Measurements from ENCODE around the gene CDSN.

Gene CDSN

DNA sequence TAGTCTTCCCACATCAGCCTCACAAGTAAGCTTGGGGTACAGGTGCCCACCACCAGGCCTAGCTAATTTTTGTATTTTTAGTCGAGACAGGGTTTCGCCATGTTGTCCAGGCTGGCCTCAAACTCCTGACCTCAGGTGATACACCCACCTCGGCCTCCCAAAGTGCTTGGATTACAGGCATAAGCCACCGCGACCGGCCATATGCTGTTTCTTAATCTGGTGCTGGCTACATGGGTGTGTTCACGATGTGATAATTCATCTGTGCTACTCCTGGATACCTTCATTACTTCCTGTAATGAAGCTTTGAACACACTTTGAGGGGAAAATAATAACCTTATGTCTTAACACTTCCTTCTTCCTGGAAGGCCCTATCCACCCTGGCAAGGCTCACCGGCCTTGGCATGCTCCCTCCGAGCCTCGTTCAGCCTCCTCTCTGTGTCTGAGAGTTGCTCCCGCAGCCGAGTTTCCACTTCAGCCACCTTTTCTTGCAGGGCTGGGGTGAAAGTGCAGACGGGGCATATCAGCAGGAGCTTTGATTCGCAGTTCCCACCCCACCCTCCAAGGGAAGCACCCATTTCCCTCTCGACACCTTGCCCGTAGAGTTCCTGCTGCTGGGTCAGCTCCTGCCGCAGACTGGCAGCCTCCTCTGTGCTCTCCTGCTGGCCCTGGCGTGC is 24.2 kb upstream of the CDSN start:
- DNase-seq: no peak

DNA sequence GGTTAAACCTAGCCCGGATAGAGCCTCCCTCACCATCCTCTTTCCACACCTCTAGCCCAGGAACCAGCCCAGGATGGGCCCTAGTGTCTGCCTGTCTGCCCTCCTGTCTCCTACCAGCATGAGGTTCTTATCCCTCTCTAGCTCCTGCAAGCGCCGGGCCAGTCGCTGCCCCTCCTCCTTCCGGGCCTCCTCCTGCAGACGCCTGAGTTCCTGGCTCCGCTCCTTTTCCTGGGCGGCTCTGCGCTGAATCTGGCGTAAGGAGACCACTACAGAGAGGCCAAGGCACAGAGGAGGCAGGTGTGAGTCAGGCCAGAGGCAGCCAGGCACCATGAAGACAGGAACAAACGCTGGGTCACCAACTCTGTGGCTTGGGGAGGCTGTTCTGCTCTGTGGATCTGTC is 22.9 kb upstream of the CDSN start:
- DNase-seq: no peak

DNA sequence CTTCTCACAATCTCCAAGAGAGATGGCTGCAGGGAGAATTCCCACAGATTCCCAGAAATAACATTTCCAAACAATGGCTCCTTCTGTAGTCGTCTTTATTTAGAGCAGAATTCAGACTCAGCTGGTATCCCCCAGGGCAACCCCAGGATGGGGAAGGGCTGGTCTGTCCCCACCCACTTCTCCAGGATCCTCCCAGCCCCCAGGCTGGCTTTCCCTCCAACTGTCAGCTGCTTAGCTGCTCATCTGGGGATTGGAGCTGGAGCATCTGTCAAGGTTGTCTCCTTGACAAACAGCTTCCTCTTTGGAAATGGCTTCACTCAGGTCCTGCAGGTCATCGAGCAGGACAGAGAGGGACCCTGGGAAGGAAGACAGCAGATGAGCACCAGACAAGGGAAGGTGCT is 22.1 kb upstream of the CDSN start:
- DNase-seq: no peak

DNA sequence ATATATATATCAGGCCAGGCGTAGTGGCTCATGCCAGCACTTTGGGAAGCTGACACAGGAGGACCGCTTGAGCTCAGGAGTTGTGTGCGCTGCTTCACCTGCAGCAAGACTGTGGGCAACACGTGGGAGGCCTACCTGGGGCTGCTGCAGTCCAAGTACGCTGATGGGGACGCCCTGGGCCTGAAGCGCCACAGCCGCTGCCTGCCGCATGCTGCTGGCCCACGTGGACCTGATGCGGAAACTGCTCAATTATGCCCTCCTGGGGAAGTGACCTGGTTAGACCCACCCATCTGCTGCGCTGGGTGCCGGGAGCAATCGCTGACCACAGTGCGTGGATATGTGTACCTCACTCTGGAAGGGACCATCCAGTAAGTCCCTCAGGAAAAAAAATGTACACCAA is 20.4 kb upstream of the CDSN start:
- no peak for DNase-seq

DNA sequence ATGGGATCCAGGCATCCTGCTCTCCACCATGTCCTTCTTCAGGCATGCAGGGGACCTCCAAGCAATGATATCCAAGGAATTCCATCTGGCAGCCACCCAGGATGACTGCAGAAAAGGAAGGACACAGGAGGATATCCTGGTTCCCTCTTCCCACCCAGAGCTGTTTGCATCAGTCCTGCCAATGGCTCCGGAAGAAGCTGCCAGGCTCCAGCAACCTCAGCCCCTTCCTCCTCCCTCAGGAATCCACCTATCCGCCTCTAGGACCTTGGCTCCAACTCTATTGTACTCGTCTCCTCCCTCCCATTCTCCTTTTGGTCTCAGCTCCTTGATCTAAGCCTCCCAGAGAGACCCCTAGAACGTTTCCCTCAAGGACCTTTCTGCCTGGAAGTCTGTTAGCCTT is 19.4 kb upstream of the CDSN start:
- no peak for DNase-seq

DNA sequence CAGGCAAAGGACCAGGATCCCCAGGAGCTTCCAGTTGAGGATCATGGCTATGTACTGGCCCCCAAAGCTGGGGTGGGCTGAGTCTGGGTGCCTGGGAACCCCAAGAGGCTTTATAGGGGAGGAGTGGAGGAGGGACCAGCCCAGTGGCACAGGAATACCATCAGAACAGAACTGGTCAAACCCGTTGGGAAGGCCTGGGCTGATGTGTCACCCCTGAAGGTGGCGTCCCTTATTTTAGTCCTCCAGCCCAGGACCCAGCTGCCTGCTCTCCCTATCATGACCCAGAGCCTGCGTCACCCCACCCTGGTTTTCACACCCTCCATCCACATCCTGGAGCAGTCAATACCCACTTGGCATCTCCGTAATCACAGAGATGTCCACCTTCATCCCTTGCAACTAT is 18.7 kb upstream of the CDSN start, which contains the start of gene PSORS1C2:
Gene PSORS1C2, minus strand, starts transcription at position 85 of the 400 bp plus-strand sequence. Its CDS starts 40 bp downstream, at position 45.
- DNase-seq: no peak

DNA sequence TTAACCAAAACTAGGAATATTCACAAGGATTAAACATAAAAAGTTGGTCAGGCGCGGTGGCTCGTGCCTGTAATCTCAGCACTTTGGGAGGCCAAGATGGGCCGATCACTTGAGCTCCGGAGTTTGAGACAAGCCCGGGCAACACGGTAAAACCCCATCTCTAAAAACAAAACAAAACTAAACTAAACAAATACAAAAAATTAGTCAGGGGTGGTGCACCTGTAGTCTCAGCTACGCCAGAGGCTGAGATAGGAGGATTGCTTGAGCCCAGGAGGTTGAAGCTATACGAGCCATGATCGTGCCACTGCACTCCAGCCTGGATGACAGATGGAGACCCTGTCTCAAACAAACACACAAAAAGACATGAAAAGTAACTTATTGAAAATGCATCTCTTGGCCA is 15.5 kb upstream of the CDSN start:
- DNase-seq: no peak

DNA sequence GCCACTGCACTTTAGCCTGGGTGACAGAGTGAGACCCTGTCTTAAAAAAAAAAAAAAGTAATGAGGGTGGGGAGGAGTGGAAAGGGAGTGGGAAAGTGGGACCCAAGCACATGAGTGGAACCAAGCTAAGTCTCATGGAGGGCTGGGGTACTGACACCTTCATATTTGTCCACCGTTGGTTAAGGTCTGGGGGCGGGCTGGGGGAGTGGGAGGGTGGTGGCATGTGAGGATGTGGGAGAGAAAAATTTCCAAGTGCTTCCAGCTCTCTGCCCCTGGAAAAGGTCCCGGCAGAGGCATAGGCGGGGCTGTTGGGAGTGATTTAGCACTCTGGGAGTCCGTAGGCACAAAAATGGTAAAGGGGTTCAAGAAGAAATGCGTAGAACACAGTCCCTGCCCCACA is 12.6 kb upstream of the CDSN start:
- DNase-seq: no peak

DNA sequence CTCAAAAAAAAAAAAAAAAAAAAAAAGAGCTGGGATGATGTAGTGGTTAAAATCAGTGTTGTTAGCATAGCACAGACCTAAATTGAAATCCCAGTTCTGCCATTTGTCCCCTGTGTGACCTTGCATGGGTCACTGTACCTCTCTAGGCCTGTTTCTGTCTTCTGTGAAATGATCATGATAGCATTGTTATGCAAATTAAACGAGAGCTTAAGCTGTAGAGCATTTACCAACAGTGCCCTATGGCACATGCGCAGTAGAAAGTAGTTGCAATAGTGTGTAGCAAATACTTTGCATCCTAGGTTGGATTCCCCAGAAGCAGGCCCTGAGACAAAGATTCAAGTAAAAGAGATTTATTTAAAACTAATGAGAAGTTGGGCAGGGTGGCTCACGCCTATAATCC is 11.3 kb upstream of the CDSN start:
- no peak for DNase-seq

DNA sequence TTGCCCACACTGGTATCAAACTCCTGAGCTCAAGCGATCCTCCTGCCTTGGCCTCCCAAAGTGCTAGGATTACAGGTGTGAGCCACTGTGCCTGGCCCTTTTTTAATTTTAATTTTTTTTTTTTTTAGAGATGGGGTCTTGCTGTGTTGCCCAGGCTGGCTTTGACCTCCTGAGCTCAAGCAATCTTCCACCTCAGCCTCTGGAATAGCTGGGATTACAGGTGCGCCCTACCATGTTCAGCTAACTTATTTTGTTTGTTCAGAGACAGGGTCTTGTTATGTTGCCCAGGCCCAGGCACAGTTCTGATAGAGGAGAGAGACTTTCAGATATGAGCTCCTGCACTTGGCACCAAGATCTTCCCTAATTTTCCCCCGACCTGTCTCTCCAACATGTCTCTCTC is 10.5 kb upstream of the CDSN start:
- DNase-seq: no peak

DNA sequence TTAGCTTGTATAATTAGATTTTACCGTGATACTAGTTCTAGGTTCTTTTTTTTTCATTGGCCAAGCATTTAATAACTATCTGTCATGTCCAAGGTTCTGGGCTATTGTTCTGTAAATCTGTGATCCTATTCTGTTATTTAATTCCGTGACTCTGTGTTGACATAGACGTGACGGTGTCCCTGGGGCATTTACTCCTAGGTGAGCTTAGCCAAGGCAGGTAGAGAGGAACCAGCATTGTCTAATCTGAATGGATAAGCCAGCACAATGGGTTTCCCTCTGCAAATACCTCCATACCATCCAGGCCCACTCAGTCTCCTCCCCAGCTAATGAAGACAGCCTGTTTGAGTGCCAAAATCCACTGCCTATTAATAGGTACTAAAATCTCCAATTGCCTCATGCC is 8.9 kb upstream of the CDSN start:
- no peak for DNase-seq

DNA sequence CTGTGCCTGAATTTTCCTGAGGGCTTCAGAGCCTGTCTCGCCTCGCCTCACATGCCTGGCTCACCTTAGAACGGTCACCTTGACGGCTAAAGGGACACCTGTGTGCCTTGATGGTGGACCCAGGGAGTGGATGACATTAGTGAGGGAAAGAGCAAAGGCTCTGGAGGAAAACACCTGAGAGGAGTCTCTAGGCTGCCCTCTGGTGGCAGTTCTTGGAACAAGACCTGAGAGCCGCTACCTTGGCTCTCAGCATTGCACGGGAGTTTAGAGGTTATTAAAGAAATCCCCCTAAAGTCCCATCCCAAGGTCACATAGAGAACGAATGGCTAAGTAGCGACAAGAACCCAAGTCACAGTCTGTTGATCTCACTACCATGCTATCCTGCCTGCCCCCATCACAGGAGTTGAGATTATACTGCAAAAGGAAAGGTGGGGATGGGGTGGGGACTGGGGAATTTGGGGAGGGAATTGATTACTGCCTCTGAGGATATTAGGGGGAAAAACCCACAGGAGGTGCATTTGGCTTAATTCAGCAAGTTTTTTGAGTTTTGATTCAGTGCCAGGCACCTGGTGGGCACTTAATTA is 7.9 kb upstream of the CDSN start:
- peak; percentile 84 for DNase-seq

DNA sequence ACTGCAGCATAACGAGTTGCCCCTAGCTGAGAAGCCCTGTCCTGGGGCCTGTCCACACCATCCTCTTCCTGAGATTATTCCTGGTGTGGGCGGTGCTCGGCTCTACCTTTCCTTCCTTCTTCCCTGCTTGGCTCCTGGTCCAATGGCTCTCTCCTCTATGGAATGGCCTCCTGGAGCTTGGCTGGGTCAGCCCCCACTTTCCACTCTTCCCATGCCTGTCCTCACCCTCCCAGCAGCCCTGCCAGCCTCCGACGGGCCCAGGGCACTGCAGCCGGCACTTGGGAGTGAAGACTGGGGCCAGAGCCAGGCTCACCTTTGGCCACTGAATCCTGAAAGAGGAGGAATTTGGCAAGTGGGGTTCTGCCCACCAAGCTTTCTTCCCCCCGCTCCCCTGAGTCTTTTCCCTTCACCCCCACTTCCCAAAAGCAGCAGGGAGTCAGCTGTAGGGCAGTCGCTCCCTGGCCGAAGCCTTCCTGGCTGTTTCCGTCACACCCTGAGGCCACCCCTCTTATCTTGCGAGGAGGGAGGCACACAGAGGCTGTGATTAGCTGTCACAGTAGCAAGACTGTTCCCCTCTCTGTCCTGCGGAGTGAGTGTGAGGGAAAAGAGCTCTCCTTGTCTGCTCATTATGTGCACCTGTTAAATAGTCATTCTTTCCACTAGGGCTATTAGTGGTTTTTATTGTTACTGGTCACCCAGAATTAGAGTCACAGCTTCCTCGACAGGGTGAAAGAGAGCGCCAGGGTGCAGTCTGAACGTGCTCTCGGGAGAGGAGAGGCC is 6.3 kb upstream of the CDSN start:
- no peak for DNase-seq

DNA sequence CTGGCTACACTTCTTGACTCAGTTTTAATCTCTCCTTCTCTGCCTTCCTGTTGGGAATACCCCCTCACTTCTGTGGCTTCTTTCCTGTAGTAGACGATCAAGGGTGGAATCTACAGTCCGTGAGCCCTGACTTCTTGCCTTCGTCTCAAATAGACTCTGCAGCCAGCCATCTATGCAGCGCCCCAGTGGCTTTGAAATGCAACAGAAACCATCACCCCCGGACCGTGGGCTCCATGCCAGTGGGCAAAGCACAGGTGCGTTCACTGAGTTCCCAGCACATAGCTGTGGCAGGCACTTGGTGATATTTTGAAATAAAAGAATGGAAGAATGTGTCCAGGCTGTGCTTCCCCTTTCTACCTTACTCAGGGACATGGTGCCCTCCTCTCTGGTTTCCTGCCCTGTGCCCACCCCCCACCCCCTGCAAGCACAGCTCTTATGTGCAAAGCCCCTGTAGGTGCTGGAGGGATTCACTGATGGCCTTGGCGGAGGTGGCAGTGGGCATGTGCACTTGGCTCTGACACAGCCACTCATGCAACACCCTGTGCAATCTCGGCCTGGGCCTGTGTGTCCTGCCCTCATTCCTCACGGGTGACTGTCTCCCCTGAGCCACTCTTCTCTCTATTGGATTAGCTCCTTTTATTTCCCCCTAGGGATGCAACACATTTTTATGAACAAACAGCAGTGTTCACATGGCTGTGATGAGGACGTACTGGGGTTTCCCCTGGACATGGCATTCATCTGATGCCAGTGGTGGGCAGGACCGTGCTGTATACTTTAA is 5.5 kb upstream of the CDSN start:
- no peak for DNase-seq

DNA sequence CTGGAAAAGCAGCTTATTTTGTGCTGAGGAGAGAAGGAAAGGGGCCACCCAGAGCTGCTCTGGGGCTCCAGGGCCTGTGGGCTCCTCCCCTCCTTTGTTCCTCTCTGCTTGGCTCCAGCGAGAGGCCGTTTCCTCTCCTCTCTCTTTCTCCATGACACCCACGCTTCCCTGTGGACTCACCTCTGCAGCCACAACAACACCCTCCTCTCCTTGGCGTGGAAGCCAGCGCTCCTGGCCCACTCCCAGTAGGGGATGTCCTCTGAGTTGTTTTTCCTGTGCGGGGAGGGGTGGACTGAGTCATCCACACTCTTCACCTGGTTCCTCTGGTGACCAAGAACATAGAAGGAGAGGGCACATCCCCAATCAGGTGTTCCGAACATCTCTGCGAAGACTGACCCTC is 4.9 kb upstream of the CDSN start:
- no peak for DNase-seq

DNA sequence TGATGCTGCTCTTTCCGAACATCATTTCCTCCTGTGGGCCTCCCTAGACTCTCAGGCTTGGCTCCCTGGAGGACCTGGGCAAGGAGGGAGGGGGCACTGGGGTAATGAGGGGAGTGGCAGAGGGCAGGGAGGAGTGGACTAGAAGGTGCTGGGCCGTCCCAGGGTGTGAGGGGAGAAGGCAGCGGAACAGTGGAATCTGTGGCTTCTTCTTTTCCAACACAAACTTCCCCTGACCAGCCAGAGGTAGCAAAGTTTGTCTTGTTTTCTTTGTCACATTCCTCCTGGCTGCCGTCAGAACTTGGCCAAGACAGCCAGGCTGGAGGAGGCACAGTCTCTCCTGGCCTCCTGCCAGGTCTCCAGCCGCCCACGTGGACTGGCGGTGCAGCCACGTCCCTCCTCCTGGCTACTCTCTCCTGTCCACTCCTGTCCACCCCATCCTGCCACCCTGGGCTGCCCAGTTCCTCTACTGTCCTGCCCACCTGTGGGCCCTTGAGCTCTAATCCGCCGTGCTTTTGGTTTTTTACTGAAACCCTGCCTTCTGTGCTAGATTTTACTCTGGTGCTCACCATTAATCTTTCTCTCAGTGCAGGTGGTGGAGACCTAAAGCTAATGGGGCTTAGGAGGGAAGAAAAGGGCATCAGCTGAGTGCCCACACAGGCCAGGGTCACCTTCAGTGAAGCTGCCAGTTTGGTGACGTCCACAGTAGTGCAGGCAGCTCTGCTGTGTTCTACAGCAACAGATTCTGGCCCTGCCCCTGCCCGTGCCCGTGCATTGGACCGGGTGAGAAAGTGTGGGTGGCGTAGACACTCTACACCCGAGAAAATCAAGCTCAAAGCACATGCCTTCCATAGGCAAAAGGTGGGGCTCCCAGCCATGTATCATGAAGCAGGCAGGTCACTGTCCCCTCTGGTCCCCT is 2.8 kb upstream of the CDSN start:
- DNase-seq: no peak

DNA sequence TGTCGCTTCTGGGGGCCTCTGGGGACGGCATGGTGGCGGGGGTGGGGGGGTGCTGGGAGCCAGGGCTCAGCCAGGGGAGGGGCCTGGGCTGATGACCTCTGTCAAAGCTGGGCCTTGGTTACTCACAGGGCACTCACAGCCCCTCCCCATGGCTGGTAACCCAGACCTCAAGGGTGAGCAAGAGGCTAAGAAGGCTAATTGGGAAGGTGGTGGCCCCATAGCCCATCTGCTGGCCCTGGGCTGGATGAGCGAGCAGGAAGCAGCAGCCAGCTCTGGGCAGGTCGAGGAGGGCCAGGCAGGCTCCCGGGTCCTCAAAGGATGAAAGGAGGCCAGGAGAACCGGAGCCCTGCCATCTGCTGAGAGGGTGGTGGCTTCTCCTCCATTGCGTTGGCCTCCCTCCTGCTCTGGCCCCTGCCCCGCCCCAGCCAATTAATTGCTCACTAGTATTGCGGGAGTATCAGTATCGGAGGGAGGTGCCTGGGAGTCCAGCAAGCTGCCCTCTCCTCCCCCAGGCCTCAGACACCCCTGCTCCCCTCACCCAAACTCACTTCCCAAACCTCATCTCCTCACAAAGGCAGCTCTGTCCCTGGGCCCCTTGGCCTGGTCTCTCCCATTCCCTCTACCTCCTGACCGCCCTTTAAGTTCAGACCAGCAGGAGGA is 1.0 kb upstream of the CDSN start:
- DNase-seq: no peak

DNA sequence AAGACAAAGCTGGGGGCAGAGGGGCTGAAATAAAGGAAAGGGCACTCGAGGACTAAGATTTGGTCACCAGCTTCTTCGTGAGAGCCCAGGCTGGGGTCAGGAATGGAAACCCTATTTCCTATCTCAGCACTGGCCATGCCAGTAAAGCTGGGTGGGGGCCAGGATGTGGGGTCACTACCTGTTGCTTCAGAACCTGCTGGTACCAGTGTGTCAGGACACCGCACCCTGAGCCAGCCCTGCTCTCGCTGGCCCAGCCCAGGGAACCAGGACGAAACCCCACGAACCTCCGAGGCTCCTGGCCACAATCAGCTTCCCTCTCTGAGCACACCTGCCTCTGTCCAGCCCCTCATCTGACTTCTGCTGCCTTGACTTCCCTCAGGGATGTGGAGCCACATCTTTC is 2.1 kb downstream of the CDSN start:
- no peak for DNase-seq

DNA sequence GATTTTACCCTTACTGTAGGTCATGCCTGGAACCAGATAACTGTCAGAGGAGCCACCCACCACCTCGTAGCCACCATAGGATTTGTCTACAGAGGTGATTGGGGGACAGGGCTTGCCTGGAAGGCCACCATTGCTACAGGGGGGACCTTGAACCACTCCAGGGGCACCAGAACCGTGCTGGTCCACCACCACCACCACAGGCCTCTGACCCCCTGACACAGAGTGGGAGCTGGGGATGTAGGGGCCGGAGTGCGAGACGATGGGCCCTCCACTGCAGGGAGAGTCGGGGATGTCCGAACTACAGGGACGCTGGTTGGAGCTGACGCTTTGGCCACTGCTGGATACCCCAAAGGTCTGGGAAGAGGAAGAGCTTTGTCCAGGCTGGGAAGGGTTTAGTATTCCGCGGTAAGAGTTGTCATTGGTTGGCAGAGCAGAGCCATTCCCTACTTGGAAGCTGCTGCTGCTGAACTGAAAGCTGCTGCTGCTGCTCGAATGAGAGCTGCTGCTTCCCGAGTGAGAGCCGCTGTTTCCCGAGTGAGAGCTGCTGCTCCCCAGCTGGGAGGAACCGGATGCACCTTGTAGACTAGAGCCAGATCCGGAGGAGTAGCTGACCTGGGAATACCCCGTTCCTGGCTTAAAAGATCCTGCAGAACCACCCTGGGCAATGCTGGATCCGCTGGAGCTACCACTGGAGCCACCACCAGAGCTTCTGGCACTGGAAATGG is 3.4 kb downstream of the CDSN start:
- DNase-seq: no peak

DNA sequence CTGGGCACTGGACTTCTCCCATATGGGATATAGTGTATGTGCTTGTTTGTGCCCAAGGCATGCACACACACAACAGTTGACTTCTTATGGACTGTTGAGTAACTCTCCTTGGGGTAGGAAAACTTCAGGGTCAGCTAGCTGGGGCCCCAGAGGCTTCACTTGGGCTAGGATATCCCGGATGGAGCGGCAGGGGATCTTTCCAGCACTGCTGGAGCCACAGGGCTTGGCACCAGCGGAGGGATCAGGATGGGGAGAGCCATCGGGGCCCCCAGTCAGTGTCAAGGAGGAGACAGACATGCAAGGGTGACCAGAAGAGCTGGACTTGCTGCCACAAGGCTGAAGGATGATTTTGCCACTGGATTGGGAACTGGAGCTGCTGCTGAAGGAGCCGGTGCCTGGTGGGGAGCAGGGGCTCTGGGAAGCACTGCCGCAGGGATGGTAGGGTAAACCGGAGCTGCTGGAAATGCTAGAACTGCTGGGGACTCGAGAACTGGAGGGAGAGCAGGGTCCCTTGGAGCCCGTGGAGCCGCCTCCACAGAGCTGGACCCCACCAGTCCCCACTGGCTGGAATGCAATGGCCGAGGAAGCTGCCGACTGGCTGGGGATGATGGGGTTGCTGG is 4.2 kb downstream of the CDSN start:
- no peak for DNase-seq

Measured in stimulated activated CD8-positive, alpha-beta memory T cell treated with anti-CD3 and anti-CD28 coated beads, Interleukin-4, amount 100 ng/mL, for 48 hours (primary cell).